ENCODE measurements around the gene PHOSPHO2.
"Not testable (repeated sequence)": the region's sequence is repeated elsewhere in the genome, so short reads cannot be mapped to it uniquely, and the experiment has no call there.

The PHOSPHO2 gene

GRCh38 chr2:169684135-169684565, 10.1 kb upstream of the PHOSPHO2 start:
- no peaks in the 10 kb centered on the region for H3K9me3 ChIP-seq (replicated peaks; ENCODE audit: low read length)
- H3K9ac ChIP-seq (ENCODE audit: low read depth, low read length) = no peak overlapping the region
- H3K36me3 ChIP-seq (ENCODE audit: insufficient read depth, low read length) = no peaks in the 10 kb centered on the region
- H3K4me3 ChIP-seq (ENCODE audit: low read length) = no peak overlapping the region
- no peaks in the 10 kb centered on the region for H3K27me3 ChIP-seq (ENCODE audit: control insufficient read depth, insufficient read depth, low read length)
- no peaks in the 10 kb centered on the region for H3K4me1 ChIP-seq (ENCODE audit: control insufficient read depth, insufficient read depth, low read length)
- H3K4me2 ChIP-seq (ENCODE audit: low read length) = no peak overlapping the region

- H3K4me2 ChIP-seq (ENCODE audit: low read length) = not testable (repeated sequence)
Observed at GRCh38 chr2:169684712-169685111, 9.6 kb upstream of the PHOSPHO2 start.

GRCh38 chr2:169686825-169687224, 7.4 kb upstream of the PHOSPHO2 start:
- H3K4me2 ChIP-seq (ENCODE audit: low read length); H3K4me3 ChIP-seq (ENCODE audit: low read length); H3K4me1 ChIP-seq (ENCODE audit: control insufficient read depth, insufficient read depth, low read length); H3K27me3 ChIP-seq (ENCODE audit: control insufficient read depth, insufficient read depth, low read length); H3K9ac ChIP-seq (ENCODE audit: low read depth, low read length); H3K36me3 ChIP-seq (ENCODE audit: insufficient read depth, low read length); H3K9me3 ChIP-seq (replicated peaks; ENCODE audit: low read length): not testable (repeated sequence)

More at GRCh38 chr2:169684712-169685111, 9.6 kb upstream of the PHOSPHO2 start:
- not testable (repeated sequence) for H3K9ac ChIP-seq (ENCODE audit: low read depth, low read length); H3K4me3 ChIP-seq (ENCODE audit: low read length); H3K27me3 ChIP-seq (ENCODE audit: control insufficient read depth, insufficient read depth, low read length); H3K4me1 ChIP-seq (ENCODE audit: control insufficient read depth, insufficient read depth, low read length); H3K9me3 ChIP-seq (replicated peaks; ENCODE audit: low read length); H3K36me3 ChIP-seq (ENCODE audit: insufficient read depth, low read length)

GRCh38 chr2:169687943-169688342, 6.3 kb upstream of the PHOSPHO2 start:
- H3K9me3 ChIP-seq (replicated peaks; ENCODE audit: low read length); H3K4me3 ChIP-seq (ENCODE audit: low read length); H3K4me2 ChIP-seq (ENCODE audit: low read length); H3K4me1 ChIP-seq (ENCODE audit: control insufficient read depth, insufficient read depth, low read length); H3K36me3 ChIP-seq (ENCODE audit: insufficient read depth, low read length); H3K27me3 ChIP-seq (ENCODE audit: control insufficient read depth, insufficient read depth, low read length); H3K9ac ChIP-seq (ENCODE audit: low read depth, low read length): not testable (repeated sequence)

- Histone ChIP-seq H3K4me3 (ENCODE audit: low read length) (no peak overlapping the region), H3K4me1 (ENCODE audit: control insufficient read depth, insufficient read depth, low read length) (no peaks in the 10 kb centered on the region), H3K27me3 (ENCODE audit: control insufficient read depth, insufficient read depth, low read length) (peaks cover 3% of the 10 kb centered on the region), H3K36me3 (ENCODE audit: insufficient read depth, low read length) (no peaks in the 10 kb centered on the region), H3K9ac (ENCODE audit: low read depth, low read length) (no peak overlapping the region), H3K9me3 (replicated peaks; ENCODE audit: low read length) (no peaks in the 10 kb centered on the region), H3K4me2 (ENCODE audit: low read length) (no peak overlapping the region)
Observed at GRCh38 chr2:169690958-169691357, 3.3 kb upstream of the PHOSPHO2 start.

GRCh38 chr2:169692718-169693117, 1.6 kb upstream of the PHOSPHO2 start:
- Histone ChIP-seq H3K27me3 (ENCODE audit: control insufficient read depth, insufficient read depth, low read length) (peaks cover 3% of the 10 kb centered on the region), H3K4me3 (ENCODE audit: low read length) (no peak overlapping the region), H3K9ac (ENCODE audit: low read depth, low read length) (no peak overlapping the region), H3K4me2 (ENCODE audit: low read length) (no peak overlapping the region), H3K9me3 (replicated peaks; ENCODE audit: low read length) (no peaks in the 10 kb centered on the region), H3K4me1 (ENCODE audit: control insufficient read depth, insufficient read depth, low read length) (no peaks in the 10 kb centered on the region), H3K36me3 (ENCODE audit: insufficient read depth, low read length) (no peaks in the 10 kb centered on the region)

- H3K27me3 ChIP-seq (ENCODE audit: control insufficient read depth, insufficient read depth, low read length) = peaks cover 3% of the 10 kb centered on the region
- H3K4me2 ChIP-seq (ENCODE audit: low read length) = peak overlapping the region; percentile 85
- H3K9ac ChIP-seq (ENCODE audit: low read depth, low read length) = peak overlapping the region; percentile 87
- no peaks in the 10 kb centered on the region for H3K4me1 ChIP-seq (ENCODE audit: control insufficient read depth, insufficient read depth, low read length)
- no peak overlapping the region for H3K4me3 ChIP-seq (ENCODE audit: low read length)
- H3K36me3 ChIP-seq (ENCODE audit: insufficient read depth, low read length) = no peaks in the 10 kb centered on the region
- no peaks in the 10 kb centered on the region for H3K9me3 ChIP-seq (replicated peaks; ENCODE audit: low read length)
Observed at GRCh38 chr2:169693360-169693759, 909 bp upstream of the PHOSPHO2 start.

GRCh38 chr2:169694894-169695260, 608 bp downstream of the PHOSPHO2 start:
- H3K9ac ChIP-seq (ENCODE audit: low read depth, low read length) = peak overlapping the region; percentile 87
- H3K4me2 ChIP-seq (ENCODE audit: low read length) = peak overlapping the region; percentile 85
- no peaks in the 10 kb centered on the region for H3K9me3 ChIP-seq (replicated peaks; ENCODE audit: low read length)

GRCh38 chr2:169696381-169696780, 2.1 kb downstream of the PHOSPHO2 start:
- Histone ChIP-seq H3K9me3 (replicated peaks; ENCODE audit: low read length) (no peaks in the 10 kb centered on the region), H3K36me3 (ENCODE audit: insufficient read depth, low read length) (no peaks in the 10 kb centered on the region), H3K27me3 (ENCODE audit: control insufficient read depth, insufficient read depth, low read length) (no peaks in the 10 kb centered on the region), H3K9ac (ENCODE audit: low read depth, low read length) (no peak overlapping the region), H3K4me2 (ENCODE audit: low read length) (no peak overlapping the region), H3K4me1 (ENCODE audit: control insufficient read depth, insufficient read depth, low read length) (no peaks in the 10 kb centered on the region), H3K4me3 (ENCODE audit: low read length) (no peak overlapping the region)

More at GRCh38 chr2:169694894-169695260, 608 bp downstream of the PHOSPHO2 start:
- H3K27me3 ChIP-seq (ENCODE audit: control insufficient read depth, insufficient read depth, low read length) = no peaks in the 10 kb centered on the region
- peak overlapping the region; percentile 71 for H3K4me3 ChIP-seq (ENCODE audit: low read length)
- no peaks in the 10 kb centered on the region for H3K4me1 ChIP-seq (ENCODE audit: control insufficient read depth, insufficient read depth, low read length)
- no peaks in the 10 kb centered on the region for H3K36me3 ChIP-seq (ENCODE audit: insufficient read depth, low read length)

GRCh38 chr2:169699173-169699572, 4.9 kb downstream of the PHOSPHO2 start:
- H3K4me3 ChIP-seq (ENCODE audit: low read length); H3K4me1 ChIP-seq (ENCODE audit: control insufficient read depth, insufficient read depth, low read length): not testable (repeated sequence)

GRCh38 chr2:169702996-169703395, 8.7 kb downstream of the PHOSPHO2 start:
- Histone ChIP-seq H3K4me2 (ENCODE audit: low read length) (no peak overlapping the region), H3K4me3 (ENCODE audit: low read length) (no peak overlapping the region), H3K9ac (ENCODE audit: low read depth, low read length) (no peak overlapping the region), H3K9me3 (replicated peaks; ENCODE audit: low read length) (no peaks in the 10 kb centered on the region), H3K27me3 (ENCODE audit: control insufficient read depth, insufficient read depth, low read length) (no peaks in the 10 kb centered on the region), H3K36me3 (ENCODE audit: insufficient read depth, low read length) (no peaks in the 10 kb centered on the region), H3K4me1 (ENCODE audit: control insufficient read depth, insufficient read depth, low read length) (no peaks in the 10 kb centered on the region)

More at GRCh38 chr2:169699173-169699572, 4.9 kb downstream of the PHOSPHO2 start:
- H3K36me3 ChIP-seq (ENCODE audit: insufficient read depth, low read length); H3K27me3 ChIP-seq (ENCODE audit: control insufficient read depth, insufficient read depth, low read length); H3K9ac ChIP-seq (ENCODE audit: low read depth, low read length); H3K9me3 ChIP-seq (replicated peaks; ENCODE audit: low read length); H3K4me2 ChIP-seq (ENCODE audit: low read length): not testable (repeated sequence)

GRCh38 chr2:169704160-169704708, 10.0 kb downstream of the PHOSPHO2 start:
- Histone ChIP-seq H3K27me3 (ENCODE audit: control insufficient read depth, insufficient read depth, low read length) (no peaks in the 10 kb centered on the region), H3K4me2 (ENCODE audit: low read length) (no peak overlapping the region)

More at GRCh38 chr2:169704160-169704708, 10.0 kb downstream of the PHOSPHO2 start:
- no peaks in the 10 kb centered on the region for H3K36me3 ChIP-seq (ENCODE audit: insufficient read depth, low read length)
- no peak overlapping the region for H3K9ac ChIP-seq (ENCODE audit: low read depth, low read length)
- no peaks in the 10 kb centered on the region for H3K4me1 ChIP-seq (ENCODE audit: control insufficient read depth, insufficient read depth, low read length)
- no peak overlapping the region for H3K4me3 ChIP-seq (ENCODE audit: low read length)
- no peaks in the 10 kb centered on the region for H3K9me3 ChIP-seq (replicated peaks; ENCODE audit: low read length)
